Measurements from ENCODE around the gene GRID1.

Gene GRID1

GRCh38 chr10:86337121-86337601 lies 29.4 kb downstream of the GRID1 start:
- no peak for DNase-seq (ENCODE audit: low spot score)

- DNase-seq (ENCODE audit: low spot score): no peak
These were observed 30.3 kb downstream of the GRID1 start for GRCh38 chr10:86336341-86336740.

- DNase-seq (ENCODE audit: low spot score): no peak
These were observed 30.8 kb downstream of the GRID1 start for GRCh38 chr10:86335831-86336230.

DNA sequence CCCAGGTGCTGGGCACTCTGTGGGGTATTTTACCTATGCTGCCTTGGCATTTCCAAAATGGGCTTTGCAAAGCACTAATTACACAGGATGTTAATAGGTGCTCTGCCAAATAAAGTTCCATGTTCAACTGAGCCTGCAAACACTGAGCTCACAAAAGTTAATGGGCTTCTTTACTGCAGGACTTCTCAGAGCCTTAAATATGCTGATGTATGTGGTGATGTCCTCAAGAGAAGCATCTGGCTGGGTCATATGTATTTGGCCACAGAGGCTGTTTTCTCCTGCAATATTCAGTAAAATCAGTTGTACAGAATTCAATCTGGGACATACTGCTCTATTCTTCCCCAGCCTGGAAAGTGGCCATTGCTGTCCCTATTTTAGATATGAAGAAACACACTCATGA lies 31.3 kb downstream of the GRID1 start:
- DNase-seq (ENCODE audit: low spot score): no peak

- DNase-seq (ENCODE audit: low spot score): no peak
These were observed 32.0 kb downstream of the GRID1 start for GRCh38 chr10:86334488-86335085.

GRCh38 chr10:86333826-86334487 lies 32.6 kb downstream of the GRID1 start:
- DNase-seq (ENCODE audit: low spot score): no peak

DNA sequence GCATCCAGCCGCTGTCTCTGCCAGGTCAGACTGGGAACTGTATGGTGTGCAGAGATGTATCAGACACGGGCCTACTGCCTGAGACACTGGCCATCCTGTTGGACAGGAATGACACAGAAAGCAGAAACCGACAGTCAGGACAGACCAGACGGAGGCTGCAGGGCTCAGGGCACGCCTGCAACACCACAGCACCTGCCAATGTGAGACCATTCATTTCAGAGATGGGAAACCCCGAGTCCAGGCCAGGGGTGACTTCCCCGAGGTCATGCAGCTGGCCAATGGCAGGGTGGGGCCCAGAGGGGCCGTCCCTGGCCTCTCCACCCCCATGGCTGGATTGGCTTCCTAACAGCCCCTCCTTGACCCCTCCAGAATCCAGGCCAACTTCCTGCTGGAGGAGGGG lies 34.7 kb downstream of the GRID1 start:
- DNase-seq (ENCODE audit: low spot score): no peak

DNA sequence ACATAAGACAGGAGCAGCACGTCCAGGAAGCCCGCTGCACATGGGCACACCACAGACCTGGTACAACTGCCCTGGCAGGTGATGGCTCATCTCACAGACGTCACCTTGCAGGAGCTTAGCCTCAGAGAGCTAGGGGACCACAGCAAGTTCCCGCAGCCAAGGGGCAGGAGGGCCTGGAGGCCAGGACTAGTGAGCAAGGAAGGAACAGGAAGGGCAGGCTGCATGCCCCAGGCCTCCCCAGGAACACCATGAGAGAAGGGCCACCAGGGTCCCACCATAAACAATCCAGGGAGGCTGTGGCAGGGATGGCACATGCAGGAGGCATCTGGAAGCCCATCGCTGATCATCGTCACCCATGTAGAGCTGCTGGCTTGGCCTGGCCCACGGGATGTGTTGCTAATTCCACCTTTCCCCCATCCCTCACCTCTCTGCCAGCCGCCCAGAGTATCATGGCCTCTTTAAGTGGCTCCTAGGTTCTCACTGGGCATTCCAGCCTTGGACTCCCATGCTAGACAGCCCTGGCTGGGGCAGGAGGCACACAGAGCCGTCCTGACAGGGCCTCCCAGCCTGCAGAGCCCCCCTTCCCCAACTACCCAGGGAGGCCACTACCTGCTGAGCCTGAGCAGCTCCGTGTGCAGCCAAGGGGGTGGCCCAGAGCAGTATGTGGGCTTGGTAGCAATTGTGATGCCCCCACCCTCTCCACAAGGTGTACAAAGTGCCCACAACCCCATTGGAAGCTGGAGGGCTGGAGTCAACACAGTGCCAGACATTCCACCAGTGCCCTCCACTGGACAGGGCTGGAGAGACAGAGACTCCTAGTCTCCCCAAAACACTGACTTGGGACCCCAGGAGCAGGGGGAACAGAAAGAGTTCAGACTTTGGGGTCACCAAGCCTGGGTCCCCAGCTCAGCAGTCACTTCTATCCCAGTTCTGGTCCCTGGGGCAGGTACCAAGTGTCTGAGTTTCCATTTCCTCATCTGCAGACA lies 35.5 kb downstream of the GRID1 start:
- no peak for DNase-seq (ENCODE audit: low spot score)

GRCh38 chr10:86329896-86330680 lies 36.5 kb downstream of the GRID1 start:
- no peak for DNase-seq (ENCODE audit: low spot score)

DNA sequence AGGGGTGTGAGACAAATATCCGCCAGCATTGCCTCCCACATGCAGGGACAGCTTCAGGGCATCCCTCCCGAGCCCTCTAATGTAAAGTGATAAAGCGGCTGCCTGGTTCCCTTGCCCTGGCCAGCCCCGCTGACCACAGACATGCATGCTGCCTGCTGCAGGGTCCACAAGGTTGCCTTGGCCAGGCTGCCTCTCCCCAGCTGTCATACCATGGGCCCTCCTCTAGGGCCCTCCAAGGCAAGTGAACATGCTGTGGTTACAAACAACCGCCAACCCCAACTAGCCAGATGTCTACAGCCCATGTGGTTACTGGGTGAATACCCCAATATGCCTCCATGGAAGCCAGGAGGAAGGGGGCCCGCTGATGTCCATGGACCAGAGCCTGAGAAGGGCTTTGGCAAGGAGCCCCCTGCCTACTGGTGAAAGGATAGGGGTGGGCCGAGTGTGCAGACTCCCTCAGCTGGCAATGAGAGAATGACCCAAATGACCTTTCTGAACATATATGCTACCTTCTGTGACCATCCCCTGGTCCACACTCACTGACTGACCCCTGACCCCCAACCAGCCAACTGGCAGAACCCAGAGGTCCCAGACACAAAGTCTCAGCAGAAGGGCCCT lies 37.4 kb downstream of the GRID1 start:
- DNase-seq (ENCODE audit: low spot score): no peak

DNA sequence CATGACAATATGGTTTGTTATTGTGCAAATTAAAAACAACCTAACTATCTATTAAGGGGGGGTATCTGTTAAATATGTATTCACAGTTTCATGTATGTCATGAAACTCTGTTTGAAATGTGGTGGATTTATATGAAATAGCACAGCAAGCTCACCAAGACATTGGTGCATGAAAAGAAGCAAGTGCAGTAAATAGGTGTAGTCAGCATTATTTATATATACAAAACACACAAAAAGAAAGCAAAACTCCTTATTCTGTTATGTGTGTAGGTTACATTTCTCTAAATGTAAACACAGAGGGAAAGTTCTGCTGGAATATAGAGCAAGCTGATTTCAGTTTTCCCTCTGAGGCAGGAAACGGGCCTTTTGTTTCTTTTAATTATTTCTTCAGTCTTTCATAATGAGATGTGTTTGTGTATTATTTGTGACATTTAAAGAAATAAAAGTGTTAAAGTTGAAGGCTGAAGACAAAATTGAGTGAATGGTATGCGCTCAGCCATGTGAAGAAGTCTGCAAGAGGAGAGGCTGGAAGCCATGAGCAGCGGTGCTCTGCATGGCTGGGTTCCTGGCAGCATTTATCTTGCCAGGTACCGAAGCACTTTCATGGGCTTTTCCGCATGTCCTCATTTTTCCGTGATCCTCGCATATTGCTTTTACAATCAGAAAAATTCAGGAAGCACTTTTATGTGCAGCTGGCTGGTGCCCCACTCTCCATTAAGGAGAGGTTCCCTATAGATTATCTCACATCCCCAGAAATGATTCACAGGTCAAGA lies 38.5 kb downstream of the GRID1 start:
- DNase-seq (ENCODE audit: low spot score): no peak

DNA sequence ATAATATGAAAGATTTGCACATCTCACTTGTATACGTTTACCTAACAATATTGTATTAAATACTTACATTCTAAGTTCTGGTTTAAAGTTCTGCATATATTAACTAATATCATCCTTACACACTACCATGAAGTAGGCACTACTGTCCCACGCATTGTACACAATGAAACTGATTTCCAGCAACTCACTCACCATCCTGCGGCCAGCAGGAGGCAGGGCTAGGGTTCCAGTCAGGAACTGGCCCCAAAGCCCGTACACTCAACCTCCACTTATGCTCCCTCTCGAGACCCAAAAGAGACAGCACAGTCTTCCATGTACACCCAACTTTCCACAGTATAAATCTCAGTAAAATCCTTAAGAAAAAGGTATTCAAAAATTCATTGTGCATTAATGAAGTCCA lies 41.4 kb downstream of the GRID1 start:
- DNase-seq (ENCODE audit: low spot score): no peak

DNA sequence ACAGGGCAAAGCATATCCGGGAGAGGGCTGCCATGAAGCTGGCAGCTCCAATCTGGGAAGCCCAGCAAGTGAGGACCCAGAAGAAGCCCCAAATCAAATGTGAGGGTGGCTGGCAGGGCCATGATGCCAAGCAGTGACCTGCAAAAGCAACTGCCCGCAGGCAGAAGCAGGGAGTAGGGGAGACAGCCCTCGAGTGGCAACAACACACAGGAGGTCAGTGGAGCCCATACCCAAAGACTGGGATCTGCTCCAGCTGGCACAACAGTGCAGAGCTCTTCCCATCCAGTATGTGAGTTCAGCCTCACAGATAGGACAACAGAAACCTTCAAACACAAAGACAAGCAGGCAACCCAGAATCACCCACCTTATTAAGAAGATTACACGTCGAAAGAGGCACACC lies 45.0 kb downstream of the GRID1 start:
- no peak for DNase-seq (ENCODE audit: low spot score)

DNA sequence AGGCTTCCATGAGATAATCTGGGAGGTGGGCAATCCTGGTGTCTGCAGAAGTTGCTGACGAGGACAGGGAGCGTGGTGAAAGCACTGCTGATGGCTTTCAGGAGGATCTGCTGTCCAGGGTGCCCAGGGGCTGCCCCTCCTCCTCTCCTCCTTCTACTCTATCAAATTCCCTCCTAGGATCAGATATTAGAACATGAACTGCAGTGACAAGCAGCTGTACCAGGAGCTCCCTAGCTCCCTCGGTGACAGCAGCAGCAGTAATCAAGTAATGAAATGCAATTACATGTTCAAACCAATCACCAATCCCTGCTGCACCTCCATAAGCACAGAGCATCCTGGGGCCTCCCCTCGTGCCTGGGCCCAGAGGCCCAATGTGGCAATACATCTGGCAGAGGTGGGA lies 46.9 kb downstream of the GRID1 start:
- DNase-seq (ENCODE audit: low spot score): no peak

DNA sequence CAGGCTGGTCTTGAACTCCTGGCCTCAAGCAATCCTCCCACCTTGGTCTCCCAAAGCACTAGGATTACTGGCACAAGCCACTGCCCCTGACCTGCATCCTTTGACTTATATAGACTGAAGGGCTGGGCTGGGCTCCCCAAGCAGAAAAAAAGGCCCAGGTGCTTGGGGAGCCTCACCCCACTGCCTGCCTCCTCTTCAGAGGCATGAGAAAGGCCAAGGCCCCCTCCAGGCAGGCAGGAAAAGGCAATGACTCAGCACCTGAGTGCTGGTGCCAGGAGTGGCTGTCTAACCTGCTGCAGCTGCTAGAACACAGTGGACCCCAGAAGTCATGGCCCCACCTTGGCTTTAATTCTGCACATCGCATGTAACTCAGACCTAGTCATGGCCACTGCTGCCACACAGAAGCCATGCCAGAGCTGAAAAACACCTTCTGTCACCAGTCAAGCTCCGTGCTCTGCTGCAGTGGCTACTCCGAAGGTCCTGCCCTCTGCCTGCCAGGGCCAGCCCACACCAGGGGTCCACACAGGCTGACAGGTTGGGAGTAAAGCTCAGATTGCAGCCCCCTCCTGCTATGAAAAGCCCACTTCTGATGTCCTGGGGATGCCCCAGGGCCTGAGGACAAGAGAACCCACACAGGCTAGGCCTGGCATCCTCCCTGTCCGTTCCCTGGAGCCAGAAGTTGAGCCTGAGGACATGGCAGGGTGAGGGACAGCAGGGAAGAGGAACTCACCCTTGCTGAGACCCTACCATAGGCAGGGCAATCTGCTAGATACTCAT lies 48.5 kb downstream of the GRID1 start:
- DNase-seq (ENCODE audit: low spot score): no peak

DNA sequence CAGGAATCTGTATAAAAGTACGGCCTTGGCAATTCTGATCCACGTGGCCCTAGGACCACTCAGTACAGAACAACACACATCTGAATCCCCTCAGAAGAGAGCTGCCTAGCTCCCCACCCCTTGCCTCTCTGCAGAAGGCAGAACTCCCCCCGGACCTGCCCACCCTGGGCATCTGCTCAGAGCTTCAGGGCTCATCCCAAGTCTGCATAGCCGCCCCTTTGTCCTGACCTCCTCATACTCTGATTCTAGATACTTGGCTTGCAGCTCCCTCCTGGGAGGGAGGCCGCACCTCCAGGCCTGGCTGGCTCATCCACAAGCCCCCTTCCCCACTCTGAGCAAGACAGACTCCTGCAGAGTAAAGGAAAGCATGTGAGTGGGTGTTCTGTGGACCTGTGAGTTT lies 49.6 kb downstream of the GRID1 start:
- DNase-seq (ENCODE audit: low spot score): no peak

DNA sequence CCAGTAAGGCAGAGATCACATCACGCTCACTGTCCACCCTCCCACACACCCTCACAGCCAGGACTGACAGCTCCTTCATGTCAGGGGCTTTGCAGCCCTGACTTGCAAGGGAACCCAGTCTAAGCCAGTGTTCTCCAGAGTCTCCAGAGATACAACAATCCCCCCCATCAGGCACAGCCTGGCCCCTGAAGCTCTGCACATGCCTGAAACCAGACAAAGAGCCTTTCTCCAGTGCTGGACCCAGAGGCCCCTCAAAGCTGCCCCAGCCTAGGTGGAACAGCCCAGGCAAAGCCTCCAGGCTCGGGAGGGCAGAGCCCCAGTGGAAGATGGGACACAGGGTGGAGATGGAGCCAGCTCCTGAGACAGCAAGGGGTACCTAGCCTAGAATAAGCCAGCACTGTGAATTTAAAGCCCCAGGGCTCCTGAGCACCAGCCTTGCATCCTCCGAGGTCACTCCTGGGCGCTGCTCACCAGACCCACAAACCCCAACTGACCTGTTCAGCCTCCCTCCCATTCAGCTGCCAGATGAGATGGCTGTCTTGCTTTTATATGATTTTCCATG lies 50.2 kb downstream of the GRID1 start:
- DNase-seq (ENCODE audit: low spot score): no peak

DNA sequence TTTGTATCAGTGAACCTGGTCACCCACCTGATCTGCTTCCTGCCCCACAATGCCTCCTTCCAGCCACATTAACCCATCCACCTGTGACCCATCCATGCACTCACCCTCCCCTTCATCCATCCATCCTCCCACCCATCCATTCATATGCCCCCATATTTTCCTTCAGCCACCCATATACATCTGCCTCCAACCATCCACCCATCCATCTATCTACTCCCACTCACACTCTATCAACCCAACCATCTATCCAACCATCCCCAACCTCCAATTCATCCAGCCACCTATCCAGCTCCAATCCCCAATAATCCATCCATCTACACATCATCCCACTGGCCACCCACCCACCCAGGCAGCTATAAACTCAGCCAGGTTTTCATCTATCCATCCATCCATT lies 51.0 kb downstream of the GRID1 start:
- no peak for DNase-seq (ENCODE audit: low spot score)

All from AG08396 (cell line).